Neuron (in vitro differentiated cells): ENCODE data around the gene ZNF768.

Experiments
- H2AFZ ChIP-seq: one replicate; pipeline ENCODE4 v1.6.1; 2013; ENCODE audit warnings: low read depth, mild to moderate bottlenecking, inconsistent platforms, low read length, moderate library complexity
- H3K27me3 ChIP-seq: one replicate; pipeline ENCODE4 v1.6.1; 2013; ENCODE audit warnings: low read length; ENCODE audit not compliant: insufficient read depth
- H3K36me3 ChIP-seq: one replicate; pipeline ENCODE4 v1.6.1; 2013; ENCODE audit warnings: low read length; ENCODE audit not compliant: insufficient read depth
- H3K4me1 ChIP-seq: one replicate; pipeline ENCODE4 v1.6.1; 2013; ENCODE audit warnings: low read length; ENCODE audit not compliant: insufficient read depth
- H3K4me3 ChIP-seq: 2 replicates; pipeline ENCODE4 v1.5.1; 2013; ENCODE audit warnings: mild to moderate bottlenecking, low read length, moderate library complexity
- H3K9me3 ChIP-seq: one replicate; pipeline ENCODE4 v1.6.1; 2013; ENCODE audit warnings: low read length

ZNF768 gene

DNA sequence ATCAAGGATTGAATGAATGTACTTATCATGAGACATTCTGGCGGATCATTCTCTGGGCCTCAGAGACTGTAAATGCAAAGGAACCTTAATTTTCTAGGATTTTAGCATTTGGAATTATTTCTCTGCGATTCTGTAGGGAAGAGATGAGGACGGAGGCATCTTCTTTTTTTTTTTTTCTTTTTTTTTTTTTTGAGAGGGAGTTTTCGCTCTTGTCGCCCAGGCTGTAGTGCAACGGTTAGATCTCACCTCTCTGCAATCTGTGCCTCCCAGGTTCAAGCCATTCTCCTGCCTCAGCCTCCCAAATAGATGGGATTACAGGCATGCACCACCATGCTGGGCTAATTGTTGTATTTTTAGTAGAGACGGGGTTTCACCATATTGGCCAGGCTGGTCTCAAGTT, 51.7 kb downstream of the ZNF768 start:
- Histone ChIP-seq H3K27me3 (peaks cover 7% of the 10 kb centered on the region), H3K36me3 (no peaks in the 10 kb centered on the region), H2AFZ (no peak overlapping the region), H3K4me1 (no peaks in the 10 kb centered on the region), H3K4me3 (no peak overlapping the region), H3K9me3 (peaks cover 1% of the 10 kb centered on the region)

DNA sequence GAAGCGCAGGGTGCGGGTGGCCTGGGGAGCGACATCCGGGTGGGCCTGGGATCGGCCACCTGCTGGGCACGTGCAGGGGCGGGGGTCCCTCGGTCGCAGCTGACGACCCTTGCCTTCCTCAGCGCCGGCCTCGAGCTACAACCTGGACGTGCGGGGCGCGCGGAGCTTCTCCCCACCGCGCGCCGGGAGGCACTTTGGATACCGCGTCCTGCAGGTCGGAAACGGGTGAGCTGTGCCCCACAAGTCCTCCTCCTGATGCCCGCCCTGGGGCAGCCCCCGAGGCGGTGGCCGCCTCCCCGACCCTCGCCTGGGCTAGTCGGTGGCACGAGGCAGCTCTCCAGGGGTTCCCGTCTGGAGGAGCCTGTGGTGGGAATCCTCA, 52.3 kb downstream of the ZNF768 start:
- Histone ChIP-seq H3K4me3 (no peak overlapping the region), H3K9me3 (peaks cover 1% of the 10 kb centered on the region), H3K4me1 (no peaks in the 10 kb centered on the region), H2AFZ (no peak overlapping the region), H3K27me3 (peaks cover 7% of the 10 kb centered on the region), H3K36me3 (no peaks in the 10 kb centered on the region)
